Measurements from ENCODE around the gene PRPS1L1.

Gene PRPS1L1

GRCh38 chr7:18013936-18014335 is 13.7 kb downstream of the PRPS1L1 start:
- no peak for DNase-seq (ENCODE audit: low spot score)

GRCh38 chr7:18004372-18004771 is 23.3 kb downstream of the PRPS1L1 start:
- no peak for DNase-seq (ENCODE audit: low spot score)

DNA sequence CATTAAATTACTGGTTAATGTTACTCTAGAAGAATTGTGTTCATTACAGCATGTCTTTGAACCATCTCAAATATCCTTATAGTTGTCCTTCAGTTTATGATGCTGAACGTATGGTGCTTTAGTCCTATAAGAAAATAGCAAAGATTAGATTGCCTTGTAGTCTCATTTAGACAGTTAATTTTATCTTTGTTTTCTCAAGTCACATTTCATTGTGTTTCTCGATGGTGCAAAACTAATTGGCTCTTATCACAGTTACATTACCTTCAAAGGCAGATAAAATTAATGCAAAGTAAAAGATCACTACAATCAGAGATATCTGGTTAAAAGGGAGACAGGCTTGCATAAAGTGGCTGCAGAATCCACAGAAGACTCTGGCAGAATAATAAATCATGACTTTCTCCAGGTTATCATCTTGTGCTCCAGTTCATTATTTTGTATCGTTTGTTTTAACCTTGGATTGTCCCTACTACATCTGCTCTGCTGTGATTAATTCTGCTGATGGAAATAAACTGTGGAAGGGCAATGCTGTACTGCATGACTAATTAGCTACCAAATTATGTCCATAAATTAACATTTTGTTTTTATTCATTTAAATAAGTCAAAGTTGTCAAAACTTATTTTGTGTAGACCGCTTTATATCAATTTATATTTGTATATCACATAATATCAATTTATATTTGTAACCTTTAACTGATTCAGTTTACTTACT is 24.2 kb downstream of the PRPS1L1 start:
- DNase-seq (ENCODE audit: low spot score) = no peak

DNA sequence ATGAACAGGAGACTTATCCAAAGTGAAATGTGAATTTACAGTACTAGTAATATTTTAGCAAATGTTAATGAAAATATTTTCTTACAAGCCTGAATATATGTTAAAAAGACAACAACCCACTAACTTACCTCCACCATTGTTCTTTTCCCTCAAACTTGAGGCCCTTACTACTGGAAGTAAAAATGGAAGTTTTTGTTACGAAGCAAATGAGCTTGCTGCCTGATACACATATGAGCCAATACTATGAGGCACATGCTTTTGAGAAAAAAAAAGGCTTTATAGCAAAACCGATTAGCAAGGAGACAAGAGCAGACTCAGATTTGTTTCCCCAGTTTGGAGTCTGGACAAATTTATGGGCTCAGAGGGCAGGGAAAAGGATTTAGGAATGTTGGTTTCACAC is 29.0 kb downstream of the PRPS1L1 start:
- DNase-seq (ENCODE audit: low spot score) = no peak

GRCh38 chr7:17996442-17997223 is 31.0 kb downstream of the PRPS1L1 start:
- no peak for DNase-seq (ENCODE audit: low spot score)

DNA sequence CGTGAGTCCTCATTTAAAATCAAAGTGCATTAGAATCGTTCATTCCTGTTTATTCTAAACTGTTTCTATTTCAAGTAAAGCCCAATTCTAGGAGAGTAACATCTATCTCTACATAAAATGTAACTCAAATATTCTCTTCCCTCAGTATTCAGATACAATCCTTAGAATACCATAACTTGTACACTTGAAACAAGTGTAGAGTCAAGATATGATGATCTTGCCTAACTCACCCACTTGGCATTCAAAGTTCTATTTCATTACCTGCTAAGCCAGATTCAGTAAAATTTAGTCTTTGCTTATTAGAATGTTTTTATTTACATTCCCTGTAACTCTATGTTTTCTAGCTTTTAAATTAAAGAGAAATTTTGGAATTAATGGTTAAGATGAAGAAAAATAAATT is 31.6 kb downstream of the PRPS1L1 start:
- no peak for DNase-seq (ENCODE audit: low spot score)

DNA sequence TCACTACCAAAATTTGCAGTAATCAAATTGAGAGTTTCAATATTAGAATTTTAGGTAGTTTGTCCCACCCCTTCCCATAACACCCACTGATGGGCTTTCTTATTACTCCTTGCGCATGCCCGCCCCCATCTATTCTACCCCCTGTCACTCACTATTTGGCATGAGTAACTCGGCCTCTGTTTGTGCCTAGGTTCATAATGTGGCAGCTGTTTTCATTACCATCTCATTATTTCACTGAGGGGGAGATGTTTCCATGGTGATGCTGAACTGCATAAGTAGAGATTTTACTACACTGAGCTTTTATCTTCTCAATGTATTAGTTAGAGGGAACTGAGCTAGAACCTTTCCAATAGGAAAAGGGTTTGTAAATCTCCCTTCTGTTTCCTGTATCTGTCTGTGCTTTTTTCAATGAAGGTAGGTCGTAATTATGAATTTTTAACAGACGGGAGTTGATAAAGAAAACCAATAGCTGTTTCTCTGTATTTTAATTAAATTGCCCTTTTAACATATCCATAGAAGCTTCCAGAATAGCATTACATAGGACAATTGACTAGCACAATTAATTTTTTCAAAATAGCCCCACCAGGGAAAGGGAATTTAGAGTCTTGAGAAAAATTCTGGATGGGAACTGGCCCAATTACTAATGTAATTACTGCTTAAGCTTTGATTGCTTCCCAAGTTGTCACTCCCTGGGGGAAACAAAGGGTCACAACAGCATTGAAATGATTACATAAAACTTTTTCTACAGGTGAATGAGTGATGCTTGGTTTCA is 33.4 kb downstream of the PRPS1L1 start:
- no peak for DNase-seq (ENCODE audit: low spot score)

- DNase-seq (ENCODE audit: low spot score) = no peak
Observed at GRCh38 chr7:17991866-17992648, 35.6 kb downstream of the PRPS1L1 start.

DNA sequence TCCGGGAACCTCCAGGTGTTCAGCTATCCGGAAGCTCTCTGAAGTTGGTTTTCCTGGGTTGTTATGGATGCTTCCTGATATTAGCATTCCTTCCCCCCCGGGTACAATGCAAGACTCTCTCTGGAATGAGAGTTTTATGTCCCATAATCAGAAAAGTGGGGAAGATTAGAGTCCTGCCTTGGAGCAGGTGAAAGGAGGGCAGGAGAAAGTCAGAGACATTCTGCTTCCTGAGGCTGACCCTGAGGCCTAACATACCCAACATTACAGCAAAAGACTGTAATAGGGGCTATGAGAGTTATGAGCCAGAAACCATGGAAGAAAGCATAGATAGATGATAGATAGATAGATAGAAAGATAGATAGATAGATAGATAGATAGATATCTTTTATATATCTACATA is 36.9 kb downstream of the PRPS1L1 start:
- DNase-seq (ENCODE audit: low spot score) = no peak

- no peak for DNase-seq (ENCODE audit: low spot score)
Observed at GRCh38 chr7:17989546-17989945, 38.1 kb downstream of the PRPS1L1 start.

DNA sequence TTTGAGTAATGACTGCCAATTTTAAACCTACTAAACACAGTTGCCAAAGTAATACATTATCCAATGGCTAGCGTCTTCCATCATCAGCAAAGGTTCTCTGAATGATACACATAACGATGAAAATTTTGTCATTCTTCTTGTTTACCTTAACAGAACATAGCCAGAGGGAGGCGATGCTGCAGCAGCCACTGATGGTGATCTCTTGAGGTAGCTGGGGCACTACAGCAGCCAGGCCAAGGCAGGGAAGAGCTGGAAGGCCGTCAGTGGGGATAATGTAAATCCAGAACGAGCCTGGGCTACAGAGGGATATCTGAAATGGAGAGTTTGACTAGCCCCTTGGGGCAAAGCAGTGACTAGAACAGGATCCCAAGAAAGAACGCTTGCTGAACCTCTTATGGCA is 38.8 kb downstream of the PRPS1L1 start:
- DNase-seq (ENCODE audit: low spot score) = no peak

- DNase-seq (ENCODE audit: low spot score) = no peak
Observed at GRCh38 chr7:17988141-17988540, 39.5 kb downstream of the PRPS1L1 start.

GRCh38 chr7:17986851-17987250 is 40.8 kb downstream of the PRPS1L1 start:
- no peak for DNase-seq (ENCODE audit: low spot score)

DNA sequence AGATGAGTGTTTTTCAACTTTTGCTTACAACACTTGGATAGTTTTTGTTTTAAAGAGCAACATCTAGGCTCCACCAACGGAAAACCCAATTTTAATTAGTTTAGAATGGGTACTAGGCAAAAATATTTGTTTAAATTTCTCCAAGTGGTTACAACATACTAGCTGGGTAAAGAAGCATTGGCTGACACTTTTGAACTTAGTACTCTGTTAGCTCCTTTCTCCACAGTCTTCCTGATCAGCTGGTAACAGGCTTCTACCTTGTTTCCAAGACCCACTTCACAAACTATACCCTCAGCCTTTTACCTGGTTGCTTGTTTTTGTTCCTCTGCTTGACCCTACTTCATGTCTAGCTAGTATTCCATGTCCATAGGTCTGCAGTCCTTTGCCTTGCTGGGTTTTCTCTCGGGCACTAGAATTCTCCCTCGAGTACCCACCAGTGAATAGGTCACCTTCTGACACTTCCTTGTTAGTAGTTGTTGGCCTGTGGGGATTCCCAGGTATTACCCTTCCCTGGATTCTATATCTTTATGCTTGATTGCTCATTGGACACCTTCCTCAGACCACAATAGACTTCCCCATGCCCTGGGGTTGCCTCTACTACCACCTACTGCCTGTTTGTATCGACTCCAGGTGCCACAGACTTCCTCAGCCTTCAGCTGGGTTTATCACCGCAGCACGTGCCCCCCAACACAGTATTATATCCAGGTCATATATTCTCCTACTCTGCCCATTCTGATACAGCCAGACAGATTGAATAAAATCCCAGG is 42.0 kb downstream of the PRPS1L1 start:
- DNase-seq (ENCODE audit: low spot score) = no peak

GRCh38 chr7:17984288-17984687 is 43.4 kb downstream of the PRPS1L1 start:
- no peak for DNase-seq (ENCODE audit: low spot score)

GRCh38 chr7:17983221-17984062 is 44.2 kb downstream of the PRPS1L1 start:
- no peak for DNase-seq (ENCODE audit: low spot score)

DNA sequence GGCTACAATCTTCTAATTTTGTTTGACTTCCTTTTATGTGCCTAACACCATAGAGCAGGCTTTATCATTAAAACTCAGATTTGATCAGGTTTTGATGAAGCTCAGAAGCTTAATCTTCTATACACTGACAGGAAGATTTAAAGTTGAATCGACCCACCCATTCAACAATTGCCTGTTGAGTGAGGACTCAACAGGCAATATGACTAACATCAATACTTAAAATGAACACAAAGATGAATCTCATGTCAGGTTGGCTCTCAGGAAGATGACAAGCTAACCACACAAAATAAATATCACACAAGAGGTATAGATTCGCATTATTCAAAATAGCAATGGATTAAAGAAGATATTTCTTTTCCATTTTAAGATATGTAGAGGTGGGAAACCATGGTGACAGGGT is 50.7 kb downstream of the PRPS1L1 start:
- no peak for DNase-seq (ENCODE audit: low spot score)

Measured in D341Med (cell line).